WTC11 (cell line): ENCODE results near the gene SNAI1. TPM values are rescaled to one million over a fixed set of nuclear protein-coding genes. Genes with fewer than 3 reads are reported as not detected.

Experiments
- ATAC-seq: fragments of 200-7000 bp; cut with Tn5 transposase; 2 replicates; pipeline ENCODE4 v1.10.0; 2021; ENCODE audit warnings: mild to moderate bottlenecking, moderate library complexity
- CTCF ChIA-PET: fragments of 300-600 bp; sonication (Branson Sonifier 250); formaldehyde crosslinking; loops from one replicate; lab custom pipeline; 2021; ENCODE audit warnings: antibody characterized with exemption; lab: Charles Lee
- POLR2A ChIA-PET: fragments of 350-600 bp; sonication (Branson Sonifier 250); formaldehyde crosslinking; loops from one replicate; lab custom pipeline; 2021; ENCODE audit warnings: antibody characterized with exemption; lab: Charles Lee
- DNase-seq: peaks from one replicate; pipeline ENCODE4 v3.0.0; 2021; ENCODE audit warnings: low spot score
- H3K27ac Mint-ChIP-seq: 2 replicates; pipeline ENCODE4 v1.8.0; 2021; ENCODE audit warnings: mixed read lengths
- H3K27me3 Mint-ChIP-seq: 2 replicates; pipeline ENCODE4 v1.8.0; 2021; ENCODE audit warnings: low read depth, mild to moderate bottlenecking, moderate library complexity, mixed read lengths
- H3K36me3 Mint-ChIP-seq: 2 replicates; pipeline ENCODE4 v1.8.0; 2021; ENCODE audit warnings: mixed read lengths
- H3K4me1 Mint-ChIP-seq: 2 replicates; pipeline ENCODE4 v1.8.0; 2022; ENCODE audit warnings: mixed read lengths
- H3K4me3 Mint-ChIP-seq: 2 replicates; pipeline ENCODE4 v1.8.0; 2021; ENCODE audit warnings: mild to moderate bottlenecking, moderate library complexity, mixed read lengths
- H3K9me3 Mint-ChIP-seq: 2 replicates; pipeline ENCODE4 v1.8.0; 2021; ENCODE audit warnings: mixed read lengths
- CREB1 ChIP-seq: sonication (generic); formaldehyde crosslinking; IDR thresholded peaks from 2 replicates; pipeline ENCODE4 v1.8.0; 2023; ENCODE audit warnings: mild to moderate bottlenecking, missing genetic modification reagents
- E2F1 ChIP-seq: sonication (generic); formaldehyde crosslinking; IDR thresholded peaks from 2 replicates; pipeline ENCODE4 v1.8.0; 2022; ENCODE audit warnings: mild to moderate bottlenecking, missing genetic modification reagents
- E2F4 ChIP-seq: sonication (generic); formaldehyde crosslinking; IDR thresholded peaks from 2 replicates; pipeline ENCODE4 v1.8.1; 2022; ENCODE audit warnings: low read depth, mild to moderate bottlenecking, moderate library complexity, missing genetic modification reagents, borderline replicate concordance
- ERG ChIP-seq: fragments of 250-450 bp; sonication (Bioruptor Pico); IDR thresholded peaks from 2 replicates; pipeline ENCODE4 v1.8.0; 2021; ENCODE audit warnings: mild to moderate bottlenecking
- FOXP1 ChIP-seq: sonication (generic); formaldehyde crosslinking; IDR thresholded peaks from 2 replicates; pipeline ENCODE4 v1.8.0; 2022; ENCODE audit warnings: missing genetic modification reagents, mild to moderate bottlenecking, moderate library complexity, borderline replicate concordance
- KAT7 ChIP-seq: sonication (generic); formaldehyde crosslinking; IDR thresholded peaks from 2 replicates; pipeline ENCODE4 v1.8.1; 2023; ENCODE audit warnings: missing genetic modification reagents, mild to moderate bottlenecking, borderline replicate concordance
- MLX ChIP-seq: sonication (generic); formaldehyde crosslinking; IDR thresholded peaks from 2 replicates; pipeline ENCODE4 v1.8.1; 2023; ENCODE audit warnings: mild to moderate bottlenecking, missing genetic modification reagents, moderate library complexity
- MXD4 ChIP-seq: fragments of 250-450 bp; sonication (Bioruptor Pico); IDR thresholded peaks from 2 replicates; pipeline ENCODE4 v1.8.0; 2021; ENCODE audit warnings: mild to moderate bottlenecking, moderate library complexity, borderline replicate concordance
- NFE2L1 ChIP-seq: sonication (generic); formaldehyde crosslinking; IDR thresholded peaks from 2 replicates; pipeline ENCODE4 v1.8.1; 2023; ENCODE audit warnings: missing genetic modification reagents
- SMAD4 ChIP-seq: sonication (generic); formaldehyde crosslinking; IDR thresholded peaks from 2 replicates; pipeline ENCODE4 v1.8.0; 2022; ENCODE audit warnings: mild to moderate bottlenecking, missing genetic modification reagents
- TEAD1 ChIP-seq: sonication (generic); formaldehyde crosslinking; IDR thresholded peaks from 2 replicates; pipeline ENCODE4 v1.8.0; 2022; ENCODE audit warnings: mild to moderate bottlenecking, missing genetic modification reagents
- USF1 ChIP-seq: sonication (generic); formaldehyde crosslinking; IDR thresholded peaks from 2 replicates; pipeline ENCODE4 v1.8.0; 2022; ENCODE audit warnings: mild to moderate bottlenecking, missing genetic modification reagents
- USF2 ChIP-seq: sonication (generic); formaldehyde crosslinking; IDR thresholded peaks from 2 replicates; pipeline ENCODE4 v1.8.1; 2023; ENCODE audit warnings: mild to moderate bottlenecking, missing genetic modification reagents, moderate library complexity
- ZNF416 ChIP-seq: fragments of 250-450 bp; sonication (Bioruptor Pico); IDR thresholded peaks from 2 replicates; pipeline ENCODE4 v1.9.0; 2021; ENCODE audit warnings: mild to moderate bottlenecking, inconsistent platforms
- ZNF532 ChIP-seq: fragments of 250-450 bp; sonication (Bioruptor Pico); IDR thresholded peaks from 2 replicates; pipeline ENCODE4 v1.9.0; 2021; ENCODE audit warnings: mild to moderate bottlenecking, borderline replicate concordance
- ZNF671 ChIP-seq: fragments of 250-450 bp; sonication (Bioruptor Pico); IDR thresholded peaks from 2 replicates; pipeline ENCODE4 v1.8.0; 2021; ENCODE audit warnings: mild to moderate bottlenecking
- total RNA-seq: library from RNA; stranded (reverse); gene quantifications from 3 replicates; pipeline ENCODE4 v1.2.3, GENCODE V29; 2021

Gene SNAI1
- total RNA-seq, 1 experiment from 2014 or later, result 7.9 TPM

GRCh38 chr20:50017160-50017559 lies 34.4 kb downstream of the SNAI1 start (continued):
- TF ChIP-seq MLX (CRISPR knock-in tag) (no peak), E2F4 (no peak), E2F1 (CRISPR knock-in tag) (no peak), ERG (CRISPR knock-in tag) (no peak), USF2 (no peak), FOXP1 (CRISPR knock-in tag) (no peak), KAT7 (no peak), TEAD1 (CRISPR knock-in tag) (no peak)

- no peak overlapping the region for H3K4me3 Mint-ChIP-seq
- POLR2A ChIA-PET, result no interaction called here
These were observed 34.9 kb downstream of the SNAI1 start for GRCh38 chr20:50017576-50018248.

More at GRCh38 chr20:50017576-50018248, 34.9 kb downstream of the SNAI1 start:
- H3K36me3 Mint-ChIP-seq, result no peaks in the 10 kb centered on the region
- CTCF ChIA-PET, result no interaction called here
- H3K4me1 Mint-ChIP-seq, result peaks cover 20% of the 10 kb centered on the region
- no peak for TF ChIP-seq SMAD4
- TF ChIP-seq ZNF532 (CRISPR knock-in tag), result no peak
- no peak for TF ChIP-seq NFE2L1 (CRISPR knock-in tag)
- TF ChIP-seq ZNF416 (CRISPR knock-in tag), result no peak
- TF ChIP-seq CREB1, result no peak
- no peak for TF ChIP-seq USF1 (CRISPR knock-in tag)
- TF ChIP-seq MXD4, result no peak
- no peak for TF ChIP-seq ZNF671
- H3K27me3 Mint-ChIP-seq, result no peaks in the 10 kb centered on the region; the same call in 1 of the 2 replicates
- peaks cover 4% of the 10 kb centered on the region; the same call in 1 of the 2 replicates for H3K9me3 Mint-ChIP-seq
- ATAC-seq (no peak), DNase-seq (no peak)
- no peak overlapping the region for H3K27ac Mint-ChIP-seq
